Myocyte (in vitro differentiated cells): ENCODE measurements around the gene SLC35A5. TPM values are rescaled to one million over a fixed set of nuclear protein-coding genes. Genes with fewer than 3 reads are reported as not detected.

Experiments used
- DNase-seq: peaks from one replicate; pipeline ENCODE4 v3.0.0-alpha.2; 2012; ENCODE audit warnings: low read depth
- total RNA-seq: library from RNA; depleted of rRNA; stranded (reverse); fragments of >200 nt; gene quantifications from 2 replicates; pipeline ENCODE4 v1.2.3, GENCODE V29; 2014

SLC35A5 gene
- total RNA-seq, 1 donor from 2014 or later, result 47.1 TPM

GRCh38 chr3:112569265-112569664, 7.4 kb downstream of the SLC35A5 start:
- DNase-seq, result no peak

DNA sequence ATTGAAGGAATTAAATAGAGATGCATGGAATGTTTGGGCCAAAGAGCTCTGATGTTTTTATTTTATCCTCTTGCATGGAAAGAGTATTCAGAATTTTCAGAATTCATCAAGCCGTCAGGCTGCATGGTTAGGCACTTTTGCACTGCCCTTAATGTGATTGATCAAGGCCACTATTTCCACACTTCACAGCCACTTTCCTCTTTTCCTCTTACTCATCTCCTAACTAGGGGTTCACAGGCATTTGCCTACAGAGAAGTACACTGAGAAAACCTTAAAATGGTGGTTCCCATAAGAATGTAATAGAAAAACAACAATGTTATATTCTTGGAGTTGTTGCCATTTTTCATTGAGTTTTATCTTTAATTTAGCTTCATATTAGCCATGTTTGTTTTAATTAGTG, 10.9 kb downstream of the SLC35A5 start:
- DNase-seq, result no peak

DNA sequence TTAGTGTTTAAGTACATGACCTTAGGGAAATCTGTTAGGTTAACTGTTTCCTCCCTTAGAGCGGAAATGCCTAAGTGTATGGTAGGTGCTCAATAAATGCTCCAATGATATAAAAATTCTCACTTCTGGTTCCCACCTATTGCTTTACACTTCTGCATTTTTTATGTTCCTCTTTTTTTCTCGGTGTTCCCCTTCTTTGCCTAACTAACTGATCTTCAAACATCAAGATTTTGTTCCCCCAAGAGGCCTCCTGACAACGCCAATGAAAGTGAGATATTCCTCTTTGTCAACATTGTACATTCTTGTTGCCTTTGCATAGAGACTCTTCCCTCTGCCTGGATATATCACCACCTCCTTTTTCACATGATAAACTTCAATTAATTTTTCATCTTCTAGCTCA, 17.4 kb downstream of the SLC35A5 start:
- DNase-seq, result no peak

DNA sequence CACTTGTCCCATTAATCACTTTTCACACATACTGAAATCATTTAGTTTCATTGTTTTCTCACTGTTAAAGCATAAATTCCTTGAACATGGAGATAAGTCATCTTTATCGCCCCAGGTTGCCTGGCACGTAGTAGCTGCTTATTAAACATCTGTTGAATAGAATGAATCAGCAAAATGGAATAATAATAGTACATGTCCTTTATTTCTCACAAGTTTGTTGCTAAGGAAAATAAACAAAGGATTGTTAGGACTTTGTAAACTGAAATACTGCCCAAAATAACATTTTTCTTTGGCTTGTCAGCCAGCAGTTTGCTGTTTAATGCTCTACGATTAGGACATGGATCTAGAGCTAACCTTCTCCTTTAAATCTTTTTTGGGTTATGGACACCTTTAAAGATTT, 17.9 kb downstream of the SLC35A5 start:
- DNase-seq, result no peak

DNA sequence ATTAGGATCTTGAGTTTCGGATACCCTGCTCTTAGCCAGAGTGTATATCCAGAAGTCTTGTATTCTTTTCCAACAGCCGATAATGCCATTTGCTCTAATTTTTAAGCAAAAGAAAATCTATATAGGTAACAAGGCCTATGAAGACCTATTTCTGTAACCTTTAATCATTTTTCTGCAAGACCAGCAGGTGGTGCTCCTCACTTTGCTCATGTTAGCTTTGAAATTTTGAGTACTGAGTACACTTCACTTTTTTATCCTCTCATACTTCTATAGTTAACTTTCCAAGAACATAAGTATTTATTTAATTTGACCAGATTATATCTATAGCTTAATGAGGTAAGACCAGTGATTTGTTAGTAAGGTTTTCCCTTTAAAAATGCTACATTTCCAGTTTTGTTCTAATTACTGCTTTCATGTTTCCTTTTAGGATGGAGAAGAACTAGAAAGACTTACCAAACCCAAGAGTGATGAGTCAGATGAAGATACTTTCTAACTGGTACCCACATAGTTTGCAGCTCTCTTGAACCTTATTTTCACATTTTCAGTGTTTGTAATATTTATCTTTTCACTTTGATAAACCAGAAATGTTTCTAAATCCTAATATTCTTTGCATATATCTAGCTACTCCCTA, 20.5 kb downstream of the SLC35A5 start:
- DNase-seq, result peak; percentile 65

DNA sequence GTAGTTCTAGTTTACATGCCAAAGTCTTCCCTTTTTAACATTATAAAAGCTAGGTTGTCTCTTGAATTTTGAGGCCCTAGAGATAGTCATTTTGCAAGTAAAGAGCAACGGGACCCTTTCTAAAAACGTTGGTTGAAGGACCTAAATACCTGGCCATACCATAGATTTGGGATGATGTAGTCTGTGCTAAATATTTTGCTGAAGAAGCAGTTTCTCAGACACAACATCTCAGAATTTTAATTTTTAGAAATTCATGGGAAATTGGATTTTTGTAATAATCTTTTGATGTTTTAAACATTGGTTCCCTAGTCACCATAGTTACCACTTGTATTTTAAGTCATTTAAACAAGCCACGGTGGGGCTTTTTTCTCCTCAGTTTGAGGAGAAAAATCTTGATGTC, 21.3 kb downstream of the SLC35A5 start:
- no peak for DNase-seq

DNA sequence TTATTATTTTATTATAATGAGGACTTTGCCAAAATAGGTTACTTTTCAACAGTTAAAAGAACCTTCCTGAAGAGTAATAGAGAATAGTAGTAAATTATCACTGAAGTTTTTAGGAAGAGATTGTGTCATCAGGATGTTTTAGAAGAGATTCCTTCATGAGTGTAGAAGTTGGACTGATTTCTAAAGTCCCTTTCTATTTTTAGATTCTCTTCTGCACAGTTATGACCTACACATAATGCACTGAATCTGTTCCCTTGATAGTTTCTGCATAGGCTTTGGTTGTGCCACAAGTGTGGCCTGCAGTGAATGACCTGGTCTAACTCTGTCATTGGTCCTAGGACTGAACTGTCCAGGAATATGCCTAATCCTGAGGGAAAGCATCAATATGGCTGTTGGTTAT, 23.9 kb downstream of the SLC35A5 start:
- DNase-seq, result no peak

GRCh38 chr3:112587336-112587735, 25.5 kb downstream of the SLC35A5 start:
- DNase-seq, result no peak

GRCh38 chr3:112593258-112593657, 31.4 kb downstream of the SLC35A5 start:
- no peak for DNase-seq

DNA sequence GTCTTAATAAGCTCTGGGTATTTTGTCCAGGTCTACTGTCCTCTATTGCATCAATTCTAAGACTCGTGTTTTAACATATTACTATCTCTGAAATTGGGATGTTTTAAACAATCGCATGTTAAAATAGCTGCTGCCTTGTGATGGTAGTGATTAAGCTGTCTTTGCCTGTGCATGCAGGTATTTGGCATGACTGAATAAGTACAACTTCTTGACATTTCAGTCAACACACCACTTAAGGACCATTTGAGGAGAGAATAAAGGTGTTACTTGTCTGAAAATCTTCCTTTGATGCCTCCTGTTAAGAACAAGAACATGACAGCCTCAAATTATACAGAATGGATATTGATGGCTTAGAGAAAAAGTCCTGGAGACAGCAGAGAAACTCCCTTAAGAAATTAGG, 33.0 kb downstream of the SLC35A5 start:
- DNase-seq, result no peak

DNA sequence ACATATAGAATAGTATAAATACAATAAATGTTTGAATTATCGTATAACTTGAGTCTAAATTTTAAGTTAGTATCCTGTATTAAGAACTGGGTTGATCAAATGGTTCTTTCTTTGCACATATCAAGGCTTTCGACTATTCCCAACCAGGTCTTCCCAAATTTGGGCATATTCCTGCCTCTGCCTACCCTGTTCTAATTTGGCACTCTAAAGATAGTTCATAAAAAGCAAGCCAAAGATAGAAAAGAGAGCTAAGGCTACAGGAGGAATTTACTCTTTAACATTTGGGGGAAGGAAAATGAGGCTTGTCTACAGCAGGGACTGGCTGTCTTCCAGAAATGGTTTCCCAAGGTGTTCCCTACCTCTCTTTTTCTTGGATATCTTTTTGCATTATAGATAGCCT, 36.1 kb downstream of the SLC35A5 start:
- DNase-seq, result no peak

DNA sequence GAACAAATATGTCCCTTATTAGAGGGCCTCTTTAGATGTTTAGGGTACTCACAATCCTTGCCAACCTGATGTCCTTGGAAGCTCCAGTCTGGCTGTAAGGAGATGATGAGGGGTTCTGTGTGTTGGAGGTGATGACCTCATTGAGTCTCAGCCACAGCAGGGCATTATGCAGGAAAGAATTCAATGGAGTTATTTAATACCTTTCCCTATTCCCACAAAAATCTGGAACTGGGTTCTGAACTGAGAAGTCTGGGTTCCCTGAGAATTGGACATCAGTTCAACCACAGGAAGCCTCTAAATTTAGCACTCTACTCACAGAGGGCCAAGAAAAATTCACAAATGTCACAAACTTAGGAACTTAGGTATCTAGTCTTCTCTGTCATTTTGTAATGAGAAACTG, 36.9 kb downstream of the SLC35A5 start:
- DNase-seq, result peak; percentile 53

DNA sequence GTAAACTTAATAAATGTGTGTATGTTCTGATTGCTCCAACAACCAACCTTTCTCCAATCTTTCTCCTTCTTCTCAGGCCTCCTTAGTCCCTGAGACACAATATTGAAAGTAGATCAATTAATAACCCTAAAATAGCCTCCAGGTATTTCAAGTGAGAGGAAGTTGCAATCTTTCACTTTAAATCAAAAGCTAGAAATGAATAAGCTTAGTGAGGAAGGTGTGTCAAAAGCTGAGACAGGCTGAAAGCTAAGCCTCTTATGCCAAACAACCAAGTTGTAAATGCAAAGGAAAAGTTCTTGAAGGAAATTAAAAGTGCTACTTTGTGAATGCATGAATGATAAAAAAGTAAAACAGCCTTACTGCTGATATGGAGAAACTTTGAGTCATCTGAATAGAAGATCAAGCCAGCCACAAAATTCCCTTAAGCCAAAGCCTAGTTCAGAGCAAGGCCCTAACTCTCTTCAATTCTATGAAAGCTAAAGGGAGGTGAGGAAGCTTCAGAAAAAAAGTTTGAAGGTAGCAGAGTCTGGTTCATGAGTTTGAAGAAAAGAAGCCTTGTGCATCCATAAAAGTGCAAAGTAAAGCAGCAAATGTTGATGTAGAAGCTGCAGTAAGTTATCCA, 40.5 kb downstream of the SLC35A5 start:
- no peak for DNase-seq

DNA sequence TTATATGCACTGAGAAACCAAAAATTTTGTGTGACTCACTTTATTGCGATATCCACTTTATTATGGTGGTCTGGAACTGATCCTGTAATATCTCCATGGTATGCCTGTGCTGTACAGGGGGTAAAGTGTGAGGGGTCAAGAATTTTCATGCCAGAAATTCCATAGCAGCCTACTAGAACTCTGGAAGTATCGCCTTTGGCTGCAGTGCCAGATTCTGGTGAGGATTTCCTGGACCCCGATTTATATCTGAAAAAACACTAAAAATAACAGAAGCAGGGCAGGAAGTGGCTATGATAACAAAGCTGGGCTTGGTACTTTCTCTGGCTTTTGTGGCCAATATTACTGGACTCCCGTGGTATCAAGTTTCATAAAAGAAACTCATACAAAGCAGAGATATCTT, 42.7 kb downstream of the SLC35A5 start:
- peak; percentile 74 for DNase-seq

- peak; percentile 90 for DNase-seq
Observed at GRCh38 chr3:112605285-112605684, 43.4 kb downstream of the SLC35A5 start.

DNA sequence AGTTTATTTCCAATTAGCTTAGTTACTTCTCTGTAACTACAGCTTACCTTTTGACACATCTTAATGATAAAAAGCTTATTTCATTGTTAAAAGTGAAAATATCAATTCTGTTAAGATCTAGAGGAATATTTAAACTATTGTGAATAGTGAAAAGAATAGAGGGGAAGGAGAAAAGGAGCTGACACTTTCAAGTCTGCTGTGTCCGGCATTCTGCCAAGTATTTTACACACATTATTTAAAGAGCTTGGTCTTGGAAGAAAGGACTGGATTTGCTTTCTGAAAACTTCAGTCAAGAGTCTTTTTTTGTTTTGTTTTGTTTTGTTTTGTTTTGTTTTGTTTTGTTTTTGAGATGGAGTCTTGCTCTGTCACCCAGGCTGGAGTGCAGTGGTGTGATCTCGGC, 44.3 kb downstream of the SLC35A5 start:
- DNase-seq, result no peak

DNA sequence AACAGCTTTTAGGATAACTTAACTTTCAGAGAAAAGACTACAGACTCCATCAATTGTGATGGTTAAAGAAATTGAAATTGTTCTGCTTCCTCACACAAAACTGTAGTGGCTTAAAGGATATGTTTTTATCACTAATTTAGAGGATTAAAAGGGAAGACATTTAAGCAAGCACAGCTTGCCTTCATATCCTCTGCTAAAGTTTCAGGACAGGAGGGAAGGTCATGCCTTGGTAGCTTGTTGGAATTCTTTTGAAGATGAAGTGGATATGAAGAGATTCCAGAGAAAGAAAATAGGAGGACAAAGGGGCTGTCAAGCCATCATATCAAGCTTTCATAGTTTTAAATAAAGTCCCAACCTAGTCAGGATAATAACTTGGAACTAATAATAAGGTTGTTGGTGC, 46.0 kb downstream of the SLC35A5 start:
- no peak for DNase-seq

- peak; percentile 60 for DNase-seq
Observed at GRCh38 chr3:112610121-112610520, 48.3 kb downstream of the SLC35A5 start.

DNA sequence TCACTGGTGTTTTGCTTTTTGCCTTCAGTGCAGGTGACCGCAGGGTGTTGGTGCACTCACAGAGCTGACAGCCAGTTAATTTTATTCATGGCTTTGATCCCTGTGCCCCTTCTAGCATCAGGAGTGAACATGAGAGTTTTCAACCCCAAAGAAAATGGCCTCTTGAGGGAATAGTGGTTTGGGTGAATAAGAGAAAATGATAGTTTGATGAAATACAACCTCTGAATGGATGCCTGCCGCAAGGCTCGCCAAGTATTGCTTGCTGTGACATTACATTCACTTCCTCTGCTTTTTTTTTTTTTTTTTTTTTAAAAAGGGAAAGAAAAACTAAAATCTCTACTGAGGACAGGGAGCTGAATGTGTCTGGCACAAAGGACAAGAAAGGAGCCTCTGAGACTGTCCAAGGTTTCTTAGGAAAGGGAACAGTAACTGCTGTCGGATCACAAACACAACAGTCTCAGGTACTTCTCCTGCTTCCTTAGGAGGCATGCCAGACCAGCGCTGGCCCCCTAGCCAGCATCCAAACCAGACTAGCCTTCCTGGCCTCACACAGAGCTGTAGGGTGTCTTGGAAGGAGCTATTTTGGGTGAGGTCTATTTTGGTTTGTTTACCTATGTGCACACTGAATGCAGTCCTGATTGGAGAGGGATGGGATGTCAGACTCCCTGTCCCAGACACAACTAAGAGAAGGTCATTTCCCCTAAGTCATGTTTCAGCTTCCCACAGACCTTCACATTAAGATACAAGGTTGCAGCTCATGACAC, 50.1 kb downstream of the SLC35A5 start:
- no peak for DNase-seq

GRCh38 chr3:112615989-112616731, 54.3 kb downstream of the SLC35A5 start:
- DNase-seq, result no peak

DNA sequence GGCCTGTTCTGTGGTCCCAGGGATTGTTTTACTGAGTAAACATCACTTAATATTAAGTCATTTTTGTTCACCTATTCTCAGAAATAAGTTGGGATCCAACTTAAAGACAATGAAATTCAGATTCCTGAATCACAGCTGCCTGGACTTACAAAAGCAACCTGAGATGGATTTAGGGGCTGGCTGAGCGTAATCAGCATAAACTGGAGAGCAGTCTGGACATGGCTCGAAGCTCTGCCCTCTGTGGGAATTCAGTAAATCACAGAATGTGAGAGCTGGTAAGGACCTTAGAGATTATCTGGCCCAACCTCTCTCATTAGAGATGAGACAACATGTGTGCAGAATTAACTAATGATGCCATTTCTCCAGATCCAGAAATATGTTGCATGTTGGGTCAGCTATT, 55.4 kb downstream of the SLC35A5 start:
- no peak for DNase-seq

DNA sequence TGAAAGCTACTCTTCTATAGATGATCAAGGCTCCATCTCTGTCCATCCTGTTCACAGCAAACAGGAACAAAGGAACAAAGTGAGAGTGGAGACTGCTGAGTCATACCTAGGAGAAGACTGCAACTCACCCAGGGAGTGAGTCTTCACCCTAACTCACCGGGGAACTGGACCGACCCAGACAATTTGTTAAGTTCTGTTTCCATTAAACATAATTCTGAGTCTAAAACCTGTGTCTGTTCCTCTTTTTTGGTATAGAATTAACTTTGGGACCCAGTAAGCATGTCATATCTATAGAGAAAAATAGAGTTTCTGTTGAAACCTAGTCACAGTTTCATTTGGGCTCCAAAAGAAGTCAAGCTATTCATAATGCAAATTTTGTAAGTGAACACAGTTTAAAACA, 57.5 kb downstream of the SLC35A5 start:
- DNase-seq, result no peak
